SKM-1 treated with dmso at 0.1 percent for 144 hours (cell line): ENCODE results near the gene STXBP6.
"Not testable (repeated sequence)": the region's sequence is repeated elsewhere in the genome, so short reads cannot be mapped to it uniquely, and the experiment has no call there.

Experiments used
- DNase-seq: peaks from one replicate; lab custom pipeline; 2025; ENCODE audit not compliant: unreplicated experiment; lab: John Stamatoyannopoulos, UW

Gene STXBP6

GRCh38 chr14:24958271-24958670 is 91.7 kb downstream of the STXBP6 start:
- no peak for DNase-seq

- DNase-seq: no peak
These were observed 92.1 kb downstream of the STXBP6 start for GRCh38 chr14:24957814-24958213.

GRCh38 chr14:24956104-24956503 is 93.8 kb downstream of the STXBP6 start:
- no peak for DNase-seq

GRCh38 chr14:24954700-24955037 is 95.3 kb downstream of the STXBP6 start:
- DNase-seq: no peak

GRCh38 chr14:24954037-24954699 is 95.8 kb downstream of the STXBP6 start:
- no peak for DNase-seq

- DNase-seq: no peak
These were observed 96.9 kb downstream of the STXBP6 start for GRCh38 chr14:24952851-24953666.

- no peak for DNase-seq
These were observed 101.6 kb downstream of the STXBP6 start for GRCh38 chr14:24948261-24948847.

GRCh38 chr14:24947131-24947530 is 102.8 kb downstream of the STXBP6 start:
- DNase-seq: no peak

- DNase-seq: no peak
These were observed 105.1 kb downstream of the STXBP6 start for GRCh38 chr14:24944800-24945199.

GRCh38 chr14:24943024-24943423 is 106.9 kb downstream of the STXBP6 start:
- DNase-seq: no peak

GRCh38 chr14:24941719-24942118 is 108.2 kb downstream of the STXBP6 start:
- no peak for DNase-seq

- no peak for DNase-seq
These were observed 109.6 kb downstream of the STXBP6 start for GRCh38 chr14:24940213-24940783.

GRCh38 chr14:24938593-24938992 is 111.4 kb downstream of the STXBP6 start:
- no peak for DNase-seq

- no peak for DNase-seq
These were observed 112.6 kb downstream of the STXBP6 start for GRCh38 chr14:24937300-24937699.

GRCh38 chr14:24936773-24937172 is 113.2 kb downstream of the STXBP6 start:
- DNase-seq: not testable (repeated sequence)

GRCh38 chr14:24935796-24936195 is 114.2 kb downstream of the STXBP6 start:
- DNase-seq: no peak

- no peak for DNase-seq
These were observed 121.5 kb downstream of the STXBP6 start for GRCh38 chr14:24928386-24928900.

GRCh38 chr14:24927809-24928208 is 122.1 kb downstream of the STXBP6 start:
- DNase-seq: no peak

- DNase-seq: no peak
These were observed 124.1 kb downstream of the STXBP6 start for GRCh38 chr14:24925771-24926374.

- DNase-seq: no peak
These were observed 125.4 kb downstream of the STXBP6 start for GRCh38 chr14:24924544-24924943.

GRCh38 chr14:24921903-24922302 is 128.0 kb downstream of the STXBP6 start:
- DNase-seq: no peak
